Measurements from ENCODE around the gene TNNT3.
A peak's percentile ranks its signal among the peaks of the same experiment; 100 is the strongest.

Gene TNNT3

GRCh38 chr11:1899090-1899489, 20.4 kb upstream of the TNNT3 start:
- DNase-seq, result no peak

- no peak for DNase-seq
Measured at GRCh38 chr11:1899686-1900085, 19.8 kb upstream of the TNNT3 start.

GRCh38 chr11:1906181-1906580, 13.3 kb upstream of the TNNT3 start:
- no peak for DNase-seq

GRCh38 chr11:1906611-1907423, 12.7 kb upstream of the TNNT3 start:
- no peak for DNase-seq

- DNase-seq, result peak; percentile 64
Measured at GRCh38 chr11:1908618-1909017, 10.9 kb upstream of the TNNT3 start.

GRCh38 chr11:1909524-1909923, 10.0 kb upstream of the TNNT3 start:
- no peak for DNase-seq

GRCh38 chr11:1912289-1912878, 7.1 kb upstream of the TNNT3 start:
- DNase-seq, result no peak

- DNase-seq, result no peak
Measured at GRCh38 chr11:1913271-1914060, 6.0 kb upstream of the TNNT3 start.

- DNase-seq, result no peak
Measured at GRCh38 chr11:1915795-1916131, 3.7 kb upstream of the TNNT3 start.

GRCh38 chr11:1916132-1916985, 3.1 kb upstream of the TNNT3 start:
- DNase-seq, result no peak

GRCh38 chr11:1916986-1917522, 2.4 kb upstream of the TNNT3 start:
- DNase-seq, result no peak

- no peak for DNase-seq
Measured at GRCh38 chr11:1917523-1918435, 1.7 kb upstream of the TNNT3 start.

- no peak for DNase-seq
Measured at GRCh38 chr11:1918436-1919315, 827 bp upstream of the TNNT3 start.

GRCh38 chr11:1920128-1920908, 815 bp downstream of the TNNT3 start:
- no peak for DNase-seq

GRCh38 chr11:1920909-1921573, 1.5 kb downstream of the TNNT3 start:
- DNase-seq, result no peak

- peak; percentile 57 for DNase-seq
Measured at GRCh38 chr11:1921574-1922141, 2.2 kb downstream of the TNNT3 start.

- no peak for DNase-seq
Measured at GRCh38 chr11:1922481-1923081, 3.1 kb downstream of the TNNT3 start.
